ENCODE measurements around the gene ZBTB2.
"Not testable (repeated sequence)": the region's sequence is repeated elsewhere in the genome, so short reads cannot be mapped to it uniquely, and the experiment has no call there.

Gene ZBTB2

DNA sequence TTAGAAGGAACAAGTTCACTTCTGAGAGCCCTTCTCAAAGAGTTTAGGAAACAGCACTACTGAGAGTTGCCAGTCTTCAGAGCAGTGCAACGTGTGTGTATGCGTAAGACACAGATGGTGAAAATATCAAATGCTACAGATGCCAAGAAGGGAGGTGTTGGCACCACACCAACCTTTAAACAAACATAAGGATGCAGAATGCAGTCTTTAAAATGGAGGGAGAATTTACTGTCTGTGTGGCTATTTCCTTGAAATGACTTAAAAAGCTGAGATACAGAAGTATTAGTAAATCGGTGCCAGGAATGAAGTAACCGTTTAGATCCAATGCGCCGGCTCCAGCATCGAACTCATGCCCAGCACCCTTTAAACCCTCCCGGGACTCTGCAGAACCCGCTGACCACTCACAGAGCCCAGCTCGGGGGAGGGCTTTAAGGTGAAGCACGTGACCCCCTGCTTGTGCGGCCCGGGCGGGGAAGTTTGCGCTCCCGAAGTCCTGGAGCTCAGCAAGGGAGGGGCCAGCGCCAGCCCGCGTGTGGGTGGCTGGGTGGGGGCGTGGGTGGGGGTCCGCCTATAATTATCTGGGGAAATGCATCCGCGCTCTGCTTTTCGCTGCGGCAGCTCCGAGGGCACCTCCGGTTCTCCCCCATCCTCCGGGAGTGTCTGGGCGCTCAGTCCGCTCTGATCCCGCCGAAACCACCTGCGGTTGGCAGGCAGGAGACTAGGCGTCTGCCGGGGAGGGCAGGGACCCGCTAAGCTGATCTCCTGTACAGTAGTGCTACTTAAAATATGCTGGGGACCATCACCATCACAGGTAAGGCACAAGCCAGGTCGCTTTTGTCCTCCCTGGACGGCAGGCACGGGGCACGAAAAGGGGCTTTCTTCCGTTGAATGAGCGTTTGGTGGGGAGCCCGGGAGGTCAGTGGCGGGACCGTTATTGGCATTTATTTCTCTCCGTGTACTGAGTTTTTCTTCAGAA, 66.0 kb downstream of the ZBTB2 start:
- peak; percentile 18 for DNase-seq

DNA sequence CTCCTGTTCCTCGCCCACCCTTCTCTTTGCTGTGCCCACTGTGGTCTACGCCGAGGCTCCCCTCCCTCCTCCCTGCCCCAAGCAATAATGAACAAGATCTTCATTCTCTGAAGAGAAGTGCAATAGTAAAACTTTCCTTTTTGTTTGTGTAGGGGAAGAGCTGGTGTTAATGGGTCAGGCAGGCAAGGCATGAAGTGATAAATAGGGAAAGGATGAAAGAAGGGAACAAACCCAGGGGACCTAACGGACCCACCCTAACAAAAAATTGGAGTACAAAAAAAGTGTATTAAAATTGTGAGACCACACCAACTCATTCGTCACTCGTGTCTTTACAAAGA, 66.9 kb downstream of the ZBTB2 start:
- no peak for DNase-seq

- peak; percentile 55 for DNase-seq
These were observed 67.4 kb downstream of the ZBTB2 start for GRCh38 chr6:151323791-151324487.

GRCh38 chr6:151322570-151322969, 68.8 kb downstream of the ZBTB2 start:
- DNase-seq: no peak

DNA sequence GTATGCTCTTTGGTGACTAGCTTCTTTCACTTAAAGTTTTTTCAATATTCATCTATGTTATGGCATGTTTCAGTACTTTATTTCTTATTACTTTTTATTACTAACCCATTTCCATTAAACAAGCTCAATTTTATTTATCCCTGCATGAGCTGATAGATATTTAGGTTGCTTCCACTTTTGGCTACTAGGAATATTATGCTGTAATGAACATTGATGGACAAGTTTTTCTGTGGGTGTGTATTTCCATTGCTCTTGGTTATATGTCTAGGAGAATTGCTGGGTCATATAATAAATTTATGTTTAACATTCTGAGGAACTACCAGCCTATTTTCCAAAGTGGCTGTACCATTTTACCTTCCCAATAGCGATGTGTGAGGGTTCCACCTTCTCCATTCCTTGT, 69.9 kb downstream of the ZBTB2 start:
- no peak for DNase-seq

DNA sequence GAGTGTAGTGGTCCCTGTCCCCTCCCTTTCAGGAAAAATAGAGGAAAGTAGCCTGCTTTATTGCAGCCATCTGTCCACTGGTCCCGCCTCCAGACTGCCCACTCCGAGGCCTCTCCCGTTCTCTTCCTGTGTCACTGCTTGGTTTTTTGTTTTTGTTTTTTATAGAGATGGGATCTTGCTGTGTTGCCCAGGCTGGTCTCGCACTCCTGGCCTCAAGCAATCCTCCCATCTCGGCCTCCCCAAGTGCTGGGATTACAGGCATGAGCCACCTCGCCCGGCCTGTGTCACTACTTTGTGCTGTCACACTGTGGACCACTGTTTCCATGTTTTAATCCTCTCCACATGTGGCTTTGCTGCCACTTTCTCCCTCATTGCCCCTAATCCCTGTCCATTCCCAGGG, 71.2 kb downstream of the ZBTB2 start:
- DNase-seq: no peak

DNA sequence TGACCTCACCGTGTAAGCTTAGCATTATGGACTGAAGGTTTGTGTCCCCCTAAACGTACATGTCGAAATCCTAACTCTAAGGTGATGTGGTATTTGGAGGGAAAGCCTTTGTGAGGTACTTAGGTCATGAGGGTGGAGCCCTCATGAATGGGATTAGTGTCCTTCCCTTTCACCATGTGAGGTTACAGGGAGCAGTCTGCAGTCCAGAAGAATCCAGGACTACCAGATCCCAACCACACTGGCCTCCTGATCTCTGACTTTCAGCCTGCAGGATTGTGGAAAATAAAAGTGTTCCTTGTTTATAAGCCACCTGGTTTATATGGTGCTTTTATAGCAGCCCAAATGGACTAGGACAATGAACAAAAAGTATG, 73.4 kb downstream of the ZBTB2 start:
- DNase-seq: no peak

DNA sequence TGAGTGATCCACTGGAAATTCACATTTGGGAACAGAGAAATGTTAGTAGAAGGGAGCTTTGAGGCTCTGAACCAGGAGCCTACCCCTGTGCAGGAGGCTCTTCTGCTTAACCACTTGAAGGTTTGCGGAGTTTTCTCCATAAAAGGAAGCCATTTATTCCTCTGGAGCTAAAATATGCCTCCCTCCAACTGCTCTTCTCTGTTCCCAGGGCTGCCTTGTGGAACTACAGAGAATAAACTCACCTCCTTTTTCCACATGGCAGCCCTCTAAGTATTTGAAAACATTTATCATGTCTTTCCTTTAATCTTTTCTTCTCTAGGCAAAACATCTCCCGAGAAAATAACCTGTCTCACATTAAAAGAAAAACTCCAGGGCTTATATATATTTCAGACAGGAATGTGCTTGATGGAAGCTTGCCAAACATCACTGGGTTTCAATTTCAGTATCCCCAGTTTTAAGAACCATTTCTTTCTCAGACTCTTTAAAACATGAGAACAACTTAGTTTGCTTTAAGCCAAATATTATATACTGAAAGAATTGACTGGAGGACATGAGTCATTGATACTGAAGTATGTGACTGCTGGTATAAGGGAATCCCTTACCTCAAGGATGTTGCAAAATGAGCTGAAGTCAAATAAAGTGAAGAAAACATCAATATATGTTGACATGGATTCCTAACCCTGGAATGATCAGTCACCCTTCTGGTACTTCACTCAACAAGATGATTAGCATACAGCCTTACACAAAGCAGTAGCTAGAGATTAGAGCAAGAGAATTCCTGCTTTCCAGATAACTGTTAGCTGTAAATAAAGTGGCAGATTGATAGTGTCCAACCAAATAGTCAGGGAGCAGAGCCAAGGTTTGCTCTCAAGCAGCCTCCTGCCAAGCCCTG, 74.0 kb downstream of the ZBTB2 start:
- DNase-seq: no peak

DNA sequence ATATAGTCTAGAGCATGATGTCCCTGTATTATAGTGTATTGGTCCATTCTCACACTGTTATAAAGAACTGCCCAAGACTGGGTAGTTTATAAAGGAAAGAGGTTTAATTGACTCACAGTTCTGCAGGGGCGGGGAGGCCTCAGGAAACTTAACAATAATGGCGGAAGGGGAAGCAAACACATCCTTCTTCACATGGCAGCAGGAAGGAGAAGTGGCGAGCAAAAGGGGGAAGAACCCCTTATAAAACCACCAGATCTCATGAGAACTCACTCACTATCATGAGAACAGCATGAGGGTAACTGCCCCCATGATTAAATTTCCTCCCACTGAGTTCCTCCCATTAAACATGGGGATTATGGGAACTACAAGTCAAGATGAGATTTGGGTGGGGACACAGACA, 75.7 kb downstream of the ZBTB2 start:
- DNase-seq: not testable (repeated sequence)

All from CD4-positive, alpha-beta T cell treated with Interleukin-15 for 1 hour (primary cell).